HG03460 (cell line): Measurements from ENCODE around the gene AHI1.

Experiments
- ATAC-seq: cut with Tn5 transposase; IDR thresholded peaks from one replicate; pipeline ENCODE4 v1.9.1; 2021; ENCODE audit not compliant: unreplicated experiment

Gene AHI1

DNA sequence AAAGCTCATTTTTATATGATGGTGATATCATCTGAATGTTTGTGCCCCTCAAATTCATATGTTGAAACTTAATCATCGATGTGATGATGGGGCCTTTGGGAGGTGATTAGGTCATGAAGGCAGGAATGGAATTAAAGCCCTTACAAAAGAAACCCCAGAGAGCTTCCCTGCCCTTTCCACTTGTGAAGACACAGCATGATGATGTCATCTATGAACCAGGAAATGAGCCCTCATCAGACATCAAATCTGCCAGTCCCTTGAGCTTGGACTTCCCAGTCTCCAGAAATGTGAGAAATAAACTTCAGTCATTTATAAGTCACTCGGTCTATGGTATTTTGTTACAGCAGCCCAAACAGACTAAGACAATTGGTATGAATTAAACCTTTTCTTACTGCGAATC is 163.4 kb downstream of the AHI1 start:
- no peak for ATAC-seq

DNA sequence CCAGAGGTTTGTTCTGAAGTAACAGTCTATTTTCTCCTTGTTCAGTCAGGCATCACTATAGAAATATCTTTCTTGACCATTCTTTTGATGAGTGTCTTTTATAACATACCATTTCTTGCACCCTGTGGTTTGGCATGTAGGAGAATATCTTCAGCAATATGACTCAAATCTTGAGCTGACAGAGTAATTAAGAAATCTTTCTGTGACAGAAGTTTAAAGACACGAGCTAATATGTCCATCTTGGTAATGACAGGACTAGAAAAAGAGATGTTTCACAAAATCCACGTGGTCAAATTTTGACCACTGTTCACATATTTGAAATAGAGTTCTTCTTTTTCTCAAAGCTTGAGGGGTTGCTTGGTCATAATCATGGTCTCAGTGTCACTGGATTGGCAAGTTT is 166.5 kb downstream of the AHI1 start:
- ATAC-seq, result peak; percentile 22

DNA sequence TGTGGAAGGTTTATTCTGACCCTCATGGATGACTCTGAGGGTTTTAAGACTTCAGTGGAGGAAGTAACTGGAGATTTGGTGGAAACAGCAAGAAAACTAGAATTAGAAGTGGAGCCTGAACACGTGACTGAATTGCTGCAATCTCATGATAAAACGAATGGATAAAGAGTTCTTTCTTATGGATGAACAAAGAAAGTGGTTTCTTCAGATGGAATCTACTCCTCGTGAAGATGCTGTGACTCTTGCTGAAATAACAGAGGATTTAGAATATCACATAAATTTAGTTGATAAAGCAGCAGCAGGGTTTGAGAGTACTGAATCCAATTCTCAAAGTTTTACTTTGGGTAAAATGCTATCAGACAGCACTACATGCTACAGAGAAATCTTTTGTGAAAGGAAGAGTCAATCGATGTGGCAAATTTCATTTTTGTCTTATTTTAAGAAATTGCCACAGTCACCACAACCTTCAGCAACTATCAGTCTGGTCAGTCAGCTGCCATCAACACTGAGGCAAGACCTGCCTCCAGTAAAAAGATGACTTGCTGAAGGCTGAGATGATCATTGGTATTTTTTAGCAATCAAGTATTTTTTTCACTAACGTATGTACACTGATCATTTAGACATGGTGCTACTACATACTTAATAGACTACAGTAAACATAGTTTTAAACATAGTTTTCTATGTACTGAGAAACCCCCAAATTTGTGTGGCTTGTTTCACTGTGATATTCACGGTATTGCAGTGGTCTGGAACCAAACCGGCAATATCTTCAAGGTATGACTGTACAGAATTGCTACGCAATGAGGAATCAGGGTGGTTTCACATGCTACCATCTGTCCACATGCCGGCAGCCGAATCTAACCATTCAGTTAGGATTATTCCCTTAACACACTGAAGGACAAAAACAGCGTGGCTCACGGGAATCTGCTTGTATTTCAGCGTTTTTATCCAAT is 167.4 kb downstream of the AHI1 start:
- ATAC-seq, result peak; percentile 87

DNA sequence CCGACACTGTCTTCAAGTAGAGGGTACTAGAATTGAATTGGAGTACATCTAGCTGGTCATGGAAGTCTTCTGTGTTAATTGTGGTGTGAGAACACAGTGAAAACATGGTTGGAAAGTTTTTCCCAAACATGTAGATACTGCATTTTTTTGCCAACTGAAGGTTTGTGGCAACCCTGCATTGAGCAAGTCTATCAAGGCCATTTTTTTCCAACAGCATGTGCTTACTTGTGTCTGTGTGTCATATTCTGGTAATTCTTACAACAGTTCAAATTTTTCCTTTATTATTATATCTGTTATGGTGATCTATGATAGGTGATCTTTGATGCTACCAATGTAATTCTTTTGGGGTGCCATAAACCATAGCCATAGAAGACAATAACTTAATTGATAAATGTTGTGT is 169.4 kb downstream of the AHI1 start:
- no peak for ATAC-seq

DNA sequence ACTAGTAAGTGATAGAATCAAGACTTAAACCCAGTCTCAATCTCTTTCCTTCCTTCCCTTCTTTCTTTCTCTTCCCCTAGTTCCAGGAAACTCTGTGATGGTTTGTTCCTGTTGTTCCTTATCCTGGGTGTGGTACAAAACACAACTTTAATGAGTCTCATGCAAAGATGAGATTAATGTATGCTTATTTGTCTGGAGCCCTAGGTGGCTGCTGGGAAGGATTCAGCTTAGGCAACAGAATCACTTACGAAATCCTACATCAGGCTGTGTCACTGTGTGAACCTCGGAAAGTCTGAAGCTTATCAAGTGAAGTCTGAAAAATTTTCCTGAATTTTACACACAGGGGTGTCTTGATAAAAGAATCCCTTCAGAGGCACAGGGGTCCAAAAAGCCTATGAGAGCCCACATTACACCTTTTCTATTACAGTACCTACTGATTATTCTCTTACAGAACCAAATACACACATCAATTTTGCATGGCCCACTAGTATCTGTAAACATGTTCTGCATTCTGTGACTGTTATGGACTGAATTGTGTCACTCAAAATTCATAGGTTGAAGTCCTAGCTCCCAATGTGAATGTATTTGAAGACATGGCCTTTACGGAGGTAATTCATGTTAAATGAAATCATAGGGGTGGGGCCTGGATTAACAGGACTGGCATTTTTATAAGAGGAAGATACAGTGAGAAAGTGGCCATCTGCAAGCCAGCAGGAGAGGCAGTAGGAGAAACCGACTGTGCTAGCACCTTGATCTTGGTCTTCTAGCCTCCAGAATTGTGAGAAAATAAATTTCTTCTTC is 171.7 kb downstream of the AHI1 start:
- ATAC-seq, result no peak

DNA sequence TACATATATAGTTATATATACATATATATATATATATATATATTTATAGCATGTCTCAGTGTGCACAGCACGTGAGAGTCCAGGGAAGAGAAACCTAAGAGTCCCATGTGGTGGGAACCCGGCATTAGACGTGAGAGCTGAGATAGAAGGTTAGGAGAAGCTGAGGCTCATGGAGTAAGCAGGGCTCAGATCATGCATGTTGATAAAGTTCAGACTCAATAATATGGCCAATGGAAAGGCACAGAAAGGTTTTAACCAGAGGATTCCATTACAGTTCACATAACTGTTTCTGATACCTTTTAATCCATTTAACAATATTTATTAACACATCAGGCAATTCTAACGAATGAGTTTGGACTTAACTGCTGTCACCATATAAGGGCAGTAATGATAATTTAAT is 173.0 kb downstream of the AHI1 start:
- ATAC-seq, result no peak

DNA sequence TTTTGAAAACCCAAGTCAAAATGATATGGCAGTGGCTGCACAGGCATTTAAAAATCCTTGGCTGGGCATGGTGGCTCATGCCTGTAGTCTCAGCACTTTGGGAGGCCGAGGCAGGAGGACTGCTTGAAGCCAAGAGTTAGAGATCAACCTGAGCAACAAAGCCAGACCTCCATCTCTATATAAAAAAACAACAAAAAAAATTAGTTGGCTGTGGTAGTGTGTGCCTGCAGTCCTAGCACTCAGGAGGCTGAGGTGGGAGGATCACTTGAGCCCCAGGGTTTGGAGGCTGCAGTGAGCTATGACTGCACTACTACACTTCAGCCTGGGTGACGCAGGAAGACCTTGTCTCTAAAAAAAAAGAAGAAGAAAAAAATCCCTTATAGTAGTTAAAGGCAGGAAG is 173.6 kb downstream of the AHI1 start:
- ATAC-seq, result no peak

DNA sequence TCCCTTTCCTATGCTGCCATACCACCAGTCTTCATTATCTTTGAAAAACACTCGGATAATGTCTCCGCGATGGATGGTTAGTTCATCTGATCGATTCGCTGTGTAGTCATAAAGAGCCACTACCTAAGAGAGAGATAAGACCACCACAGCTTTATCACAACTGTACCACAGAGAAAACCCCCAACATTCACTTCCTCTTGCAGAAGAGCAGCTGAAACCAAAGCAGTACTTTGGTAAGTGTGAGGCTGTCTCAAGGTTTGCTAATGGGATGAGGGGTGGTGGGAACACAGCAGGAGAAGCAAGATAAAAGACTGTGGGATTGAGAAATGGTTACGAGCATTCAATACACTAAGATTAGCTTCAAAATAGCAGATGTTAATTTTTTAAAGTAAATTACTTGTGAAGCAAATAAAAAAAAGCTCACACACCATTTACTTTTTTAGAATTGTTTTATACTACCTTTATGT is 174.3 kb downstream of the AHI1 start:
- ATAC-seq, result peak; percentile 94

DNA sequence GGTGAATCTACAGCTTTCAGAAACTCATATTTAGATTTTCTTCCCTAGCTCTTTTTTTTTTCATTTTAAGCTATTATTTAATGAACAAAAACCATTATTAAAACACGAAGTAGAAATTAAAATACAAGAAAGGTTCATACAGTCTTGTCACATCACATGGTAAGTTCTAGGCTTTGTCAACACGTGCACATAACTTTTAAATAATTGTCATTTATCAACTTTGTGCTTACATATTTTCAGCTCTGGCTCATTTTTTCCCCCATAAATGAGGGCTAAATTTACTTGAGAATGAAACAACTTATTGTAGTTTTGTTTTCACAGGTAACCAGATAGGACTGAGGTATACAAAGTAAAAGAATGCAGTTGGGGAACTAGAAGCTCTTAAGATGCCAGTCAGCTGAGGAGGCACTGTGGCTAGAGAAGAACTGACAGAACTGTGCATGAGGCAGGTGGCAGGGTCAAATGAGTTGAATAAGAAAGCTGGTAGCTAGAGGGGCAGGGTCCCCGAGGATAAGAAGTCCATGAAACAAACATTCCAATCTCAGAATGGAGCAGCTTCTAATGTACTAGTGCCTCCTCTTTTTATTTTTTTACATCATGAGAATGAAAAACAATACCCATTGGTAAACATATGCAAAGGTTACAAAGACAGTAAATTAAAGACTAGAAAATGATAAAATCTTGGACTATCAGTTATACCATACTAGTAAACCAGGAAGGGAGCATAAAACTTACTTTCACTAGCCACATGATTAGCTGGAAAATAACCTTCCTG is 174.9 kb downstream of the AHI1 start:
- peak; percentile 67 for ATAC-seq

DNA sequence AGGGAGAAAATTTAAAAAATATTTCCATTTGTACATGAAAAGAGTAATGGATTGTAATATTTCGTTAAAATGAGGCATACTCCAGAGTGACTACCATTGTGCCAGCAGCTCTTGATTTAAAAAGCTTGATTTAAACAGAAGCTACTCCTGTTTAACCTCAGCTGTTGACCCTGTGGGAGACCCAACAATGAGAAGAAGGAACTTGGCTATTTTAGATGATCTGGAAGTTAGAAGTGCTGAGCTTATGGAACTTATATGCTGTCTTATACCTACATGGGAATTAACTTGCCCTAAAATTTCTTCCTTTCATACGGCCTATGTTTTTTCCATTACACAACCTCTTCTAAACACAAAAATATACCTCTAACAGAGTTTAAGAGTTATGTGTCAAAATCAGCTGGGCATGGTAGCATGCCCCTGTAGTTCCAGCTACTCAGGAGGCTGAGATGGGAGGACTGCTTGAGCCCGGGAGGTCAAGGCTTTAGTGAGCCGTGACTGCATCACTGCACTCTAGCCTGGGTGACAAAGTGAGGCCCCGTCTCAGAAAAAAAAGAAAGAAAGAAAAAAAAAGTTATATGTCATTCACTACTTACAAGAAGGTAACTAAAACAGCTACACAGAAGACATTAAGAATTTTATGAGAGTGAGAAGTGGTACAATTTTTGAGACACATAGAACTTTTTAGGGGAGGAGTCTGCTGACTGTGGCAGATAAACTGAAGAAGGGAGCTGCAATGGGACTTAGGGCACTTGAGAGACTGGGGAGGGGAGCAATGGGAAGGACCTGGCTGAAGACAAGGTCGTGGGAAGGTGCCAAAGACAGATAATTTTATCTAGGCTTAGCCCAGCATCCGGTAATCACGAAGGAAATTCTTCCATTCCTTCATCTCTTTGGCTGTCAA is 176.6 kb downstream of the AHI1 start:
- ATAC-seq, result no peak

DNA sequence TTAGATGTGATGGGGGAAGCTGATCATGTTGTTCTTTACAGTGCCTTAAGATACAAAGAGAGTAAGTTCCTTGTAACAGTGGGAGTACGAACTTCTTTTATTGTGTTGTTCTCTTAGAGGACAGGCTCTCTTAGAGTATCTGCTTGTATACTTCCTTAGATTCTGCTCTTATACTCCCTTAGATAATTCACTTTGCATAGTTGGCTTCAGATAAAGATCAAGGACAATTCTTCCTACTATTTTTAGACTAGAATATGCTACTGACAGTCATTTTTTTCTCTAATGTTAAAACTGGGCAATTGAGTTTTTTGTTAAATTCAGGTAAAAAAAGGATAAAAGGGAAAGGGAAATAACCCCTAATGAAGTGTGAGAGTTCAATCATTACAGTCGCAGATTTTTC is 177.7 kb downstream of the AHI1 start:
- ATAC-seq, result no peak

DNA sequence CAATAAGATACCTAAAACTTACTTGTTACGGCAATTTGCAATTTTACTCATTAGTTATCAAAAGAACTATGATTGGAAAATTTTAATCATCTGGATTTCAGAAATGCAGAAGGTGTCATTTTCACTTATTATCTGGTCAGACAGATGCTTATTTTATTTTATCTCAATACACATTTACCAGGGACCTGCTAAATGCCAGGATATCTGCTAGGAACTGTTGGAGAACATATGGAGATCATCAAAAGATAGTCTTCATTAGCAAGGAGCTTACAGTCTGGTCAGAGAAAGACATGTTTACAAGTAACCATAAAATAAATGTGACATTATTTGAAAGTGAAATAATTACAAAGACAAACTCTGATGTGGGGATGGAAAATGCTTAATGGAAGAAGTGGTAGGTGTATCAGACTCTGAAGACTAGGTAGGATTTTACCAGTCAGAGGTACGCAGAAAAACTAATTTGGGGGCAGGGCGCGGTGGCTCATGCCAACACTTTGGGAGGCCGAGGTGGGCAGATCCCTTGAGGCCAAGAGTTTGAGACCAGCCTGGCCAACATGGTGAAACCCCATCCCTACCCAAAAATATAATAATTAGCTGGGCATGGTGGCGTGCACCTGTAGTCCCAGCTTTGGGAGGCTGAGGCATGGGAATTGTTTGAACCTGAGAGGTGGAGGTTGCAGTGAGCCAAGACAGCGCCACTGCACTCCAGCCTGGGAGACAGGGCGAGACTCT is 178.6 kb downstream of the AHI1 start:
- ATAC-seq, result no peak

DNA sequence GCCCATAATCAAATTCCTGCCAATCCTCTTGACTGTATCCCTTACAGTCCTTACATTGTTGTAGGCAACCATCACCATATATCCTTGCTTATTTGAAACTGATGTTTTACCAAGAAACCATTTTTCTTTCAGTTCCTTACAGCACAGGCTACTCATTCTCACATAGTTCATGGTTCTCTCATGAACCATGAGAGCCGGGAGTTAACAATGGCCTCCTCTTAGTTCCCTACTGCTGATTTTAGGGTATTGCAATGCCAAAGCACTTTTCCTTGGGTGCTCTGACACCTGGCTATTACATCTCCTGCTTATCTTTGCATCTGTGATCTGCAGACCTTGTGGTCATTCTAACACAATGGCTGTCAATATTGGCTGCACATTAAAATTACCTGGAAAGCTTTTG is 183.0 kb downstream of the AHI1 start:
- ATAC-seq, result peak; percentile 62

DNA sequence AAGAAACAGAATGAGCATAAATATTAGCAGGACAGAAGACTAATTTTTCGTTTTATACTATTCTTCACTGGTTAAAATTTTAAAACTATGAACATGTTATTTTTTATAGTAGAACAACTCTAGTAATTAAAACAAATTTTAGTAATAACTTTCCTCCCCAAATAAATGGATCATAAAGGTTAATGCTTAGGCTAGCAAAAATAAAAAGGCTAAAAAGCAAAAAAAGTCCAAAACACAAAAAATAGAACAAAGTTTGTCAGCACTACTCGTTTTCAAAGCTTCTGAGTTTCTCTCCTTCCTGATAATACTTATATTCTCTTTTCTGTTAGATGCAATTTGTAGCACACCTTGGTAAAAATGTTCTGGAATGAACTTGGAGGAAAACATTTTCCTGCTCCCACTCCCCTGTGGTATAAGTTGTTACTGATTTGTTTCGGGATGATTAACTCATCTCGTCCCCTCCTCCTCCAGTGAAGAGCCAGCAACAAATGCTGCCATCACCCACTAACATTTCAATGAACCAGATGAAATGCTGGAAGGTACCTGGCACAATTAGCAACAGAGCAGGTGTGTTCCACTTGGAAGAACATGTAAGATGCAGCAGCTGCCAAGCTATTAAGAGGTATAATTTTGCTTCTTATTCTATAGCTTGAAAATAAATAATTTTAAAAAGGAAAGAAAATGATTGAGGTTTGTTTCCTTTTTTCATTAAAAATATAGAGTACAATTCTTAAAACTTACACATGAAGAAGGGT is 185.9 kb downstream of the AHI1 start:
- no peak for ATAC-seq

DNA sequence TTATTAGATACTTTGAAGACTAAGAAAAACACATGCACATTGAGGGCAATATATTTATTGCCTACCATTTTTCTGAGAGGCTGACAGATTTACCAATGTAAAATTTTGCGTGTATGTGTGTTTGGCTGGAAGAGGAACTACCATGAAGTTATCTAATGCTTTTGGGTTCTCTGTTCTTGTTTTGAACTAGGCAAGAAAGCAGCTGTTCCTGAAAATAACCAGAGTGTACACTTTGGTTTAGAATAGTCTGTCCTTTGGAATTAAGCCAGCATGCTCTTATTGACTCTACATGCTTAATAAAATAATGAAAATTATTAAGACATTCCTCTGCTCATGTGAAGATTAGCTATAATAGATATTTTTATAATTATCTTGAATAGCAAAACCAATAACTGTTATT is 187.2 kb downstream of the AHI1 start:
- no peak for ATAC-seq

DNA sequence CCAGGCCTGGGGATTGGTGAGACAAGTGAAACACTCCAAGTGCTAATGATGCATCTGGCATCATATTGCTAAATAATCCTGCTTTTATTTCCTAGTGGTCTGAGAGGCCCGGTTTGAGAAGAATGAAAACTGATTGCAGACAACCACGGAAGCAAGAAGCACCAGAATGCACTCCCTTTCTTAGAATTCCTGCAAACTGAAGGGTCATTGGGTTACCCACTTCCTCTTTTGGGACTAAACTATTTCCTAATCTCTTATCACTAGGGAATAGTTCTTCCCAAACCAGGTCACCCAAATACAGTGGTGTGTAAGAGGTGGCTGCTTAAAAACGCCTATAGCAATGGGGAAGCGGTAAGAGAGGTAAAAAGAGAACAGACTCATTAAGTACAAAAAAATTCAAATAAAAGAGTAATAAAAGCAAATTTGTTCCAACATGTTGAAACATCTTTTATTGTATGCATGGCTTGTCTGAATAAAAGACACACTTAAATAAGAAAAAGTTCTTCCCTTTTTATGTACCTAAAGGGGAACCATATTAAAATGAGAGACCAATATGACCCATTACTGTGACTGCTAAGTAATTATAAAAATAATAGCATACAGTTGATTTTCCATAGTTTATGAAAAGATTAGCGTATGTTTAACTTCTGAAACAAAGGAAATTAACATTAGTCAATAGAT is 190.7 kb downstream of the AHI1 start:
- ATAC-seq, result no peak

DNA sequence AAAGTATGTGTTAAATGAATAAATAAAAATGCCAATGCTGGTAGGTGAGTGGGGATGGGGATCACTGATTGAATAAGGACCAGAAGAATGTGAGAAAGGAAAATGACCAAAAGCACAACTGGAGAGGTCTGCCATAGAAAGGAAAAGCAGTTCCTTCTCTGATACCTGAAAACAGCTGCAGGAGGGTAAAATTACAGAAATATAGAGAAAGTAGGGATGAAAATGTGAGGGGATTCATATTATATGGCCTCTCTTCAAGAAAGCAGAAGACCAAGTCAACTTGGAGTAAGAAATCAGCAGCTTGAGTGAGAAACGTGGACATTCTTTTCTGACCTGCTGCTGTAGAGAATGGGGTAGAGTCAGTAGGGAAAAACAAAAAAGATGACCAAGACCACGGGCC is 191.4 kb downstream of the AHI1 start:
- no peak for ATAC-seq

DNA sequence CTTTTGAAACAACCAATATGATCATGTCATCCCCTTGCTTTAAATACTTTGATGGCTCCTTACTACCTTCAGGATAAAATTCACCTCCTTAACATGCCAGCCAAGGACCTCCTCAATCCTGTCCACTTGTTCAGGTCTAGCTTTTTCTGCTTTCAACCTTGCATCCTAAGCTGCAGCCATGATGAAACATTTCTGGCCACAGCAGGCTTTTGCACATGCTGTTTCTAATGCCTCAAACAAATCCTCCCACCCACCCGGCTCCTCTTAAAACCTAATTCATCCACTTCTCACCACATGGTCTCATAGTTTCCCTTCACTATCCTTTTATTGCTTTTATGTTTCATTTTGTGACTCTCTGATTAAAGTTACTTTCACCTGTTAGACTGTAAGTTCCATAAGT is 191.9 kb downstream of the AHI1 start:
- ATAC-seq, result no peak
